ENCODE results near the gene ANKFN1.

DNA sequence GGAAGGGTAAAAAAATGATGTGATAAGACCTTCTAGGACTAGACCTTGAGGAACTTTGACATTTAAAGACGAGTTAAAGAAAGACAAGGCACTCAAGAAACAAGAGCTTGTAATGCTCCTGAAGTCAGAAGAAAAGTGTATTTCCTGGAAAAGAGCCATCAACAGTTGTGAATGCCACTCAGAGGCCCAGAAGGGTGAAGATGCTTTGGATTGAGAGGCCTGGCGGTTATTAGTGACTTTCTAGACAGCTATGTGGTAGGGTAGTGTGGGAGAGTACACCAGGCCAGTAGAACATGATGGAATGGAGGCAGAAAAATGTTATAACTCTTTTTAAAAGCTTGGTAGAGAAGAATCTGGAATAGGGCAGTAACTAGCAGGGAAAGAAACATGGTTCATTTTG lies 34.1 kb upstream of the ANKFN1 start:
- TF ChIP-seq, protein P1, sequence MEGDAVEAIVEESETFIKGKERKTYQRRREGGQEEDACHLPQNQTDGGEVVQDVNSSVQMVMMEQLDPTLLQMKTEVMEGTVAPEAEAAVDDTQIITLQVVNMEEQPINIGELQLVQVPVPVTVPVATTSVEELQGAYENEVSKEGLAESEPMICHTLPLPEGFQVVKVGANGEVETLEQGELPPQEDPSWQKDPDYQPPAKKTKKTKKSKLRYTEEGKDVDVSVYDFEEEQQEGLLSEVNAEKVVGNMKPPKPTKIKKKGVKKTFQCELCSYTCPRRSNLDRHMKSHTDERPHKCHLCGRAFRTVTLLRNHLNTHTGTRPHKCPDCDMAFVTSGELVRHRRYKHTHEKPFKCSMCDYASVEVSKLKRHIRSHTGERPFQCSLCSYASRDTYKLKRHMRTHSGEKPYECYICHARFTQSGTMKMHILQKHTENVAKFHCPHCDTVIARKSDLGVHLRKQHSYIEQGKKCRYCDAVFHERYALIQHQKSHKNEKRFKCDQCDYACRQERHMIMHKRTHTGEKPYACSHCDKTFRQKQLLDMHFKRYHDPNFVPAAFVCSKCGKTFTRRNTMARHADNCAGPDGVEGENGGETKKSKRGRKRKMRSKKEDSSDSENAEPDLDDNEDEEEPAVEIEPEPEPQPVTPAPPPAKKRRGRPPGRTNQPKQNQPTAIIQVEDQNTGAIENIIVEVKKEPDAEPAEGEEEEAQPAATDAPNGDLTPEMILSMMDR (IDR thresholded peaks at IDR 0.05): no peak
- no peak for TF ChIP-seq POLR2A (IDR thresholded peaks at IDR 0.05)
